Liver (tissue), 3 donors: ENCODE measurements around the gene SLC35E1.

Experiments used
- RXRA ChIP-seq, 2 donors: IDR thresholded peaks; 2 replicates each; pipeline ENCODE4 v1.6.1; 2017 to 2018; ENCODE audit warnings: antibody characterized with exemption in 2 of 2, mild to moderate bottlenecking in 1 of 2
- TF ChIP-seq, protein P1 (sequence below): fragments of 150-350 bp; IDR thresholded peaks from 2 replicates; pipeline ENCODE4 v1.5.1; 2017; ENCODE audit warnings: improper control_type of control experiment, low read depth, low read length; ENCODE audit not compliant: missing input control
- donor health status: healthy.
- donor health status: healthy.

DNA sequence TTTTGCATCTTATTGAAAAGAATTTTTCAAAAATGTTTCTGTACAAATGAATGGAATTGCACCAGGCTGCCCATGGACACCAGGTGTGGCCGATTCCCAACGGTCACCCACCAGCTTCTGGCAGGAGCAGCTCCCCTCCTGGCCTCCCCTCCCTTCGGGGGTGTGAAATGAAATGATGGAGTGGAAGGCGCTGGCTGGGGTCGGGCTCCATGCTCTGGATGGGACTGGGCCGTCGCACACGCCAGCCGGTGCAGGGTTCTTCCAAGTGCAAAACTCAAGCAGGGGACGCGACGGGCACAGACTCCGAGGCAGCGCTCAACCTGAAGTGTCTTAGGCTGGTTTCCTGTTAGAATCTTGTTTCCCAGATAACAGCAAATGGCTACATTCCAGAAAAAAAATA lies 54.2 kb downstream of the SLC35E1 start:
- TF ChIP-seq, protein P1, sequence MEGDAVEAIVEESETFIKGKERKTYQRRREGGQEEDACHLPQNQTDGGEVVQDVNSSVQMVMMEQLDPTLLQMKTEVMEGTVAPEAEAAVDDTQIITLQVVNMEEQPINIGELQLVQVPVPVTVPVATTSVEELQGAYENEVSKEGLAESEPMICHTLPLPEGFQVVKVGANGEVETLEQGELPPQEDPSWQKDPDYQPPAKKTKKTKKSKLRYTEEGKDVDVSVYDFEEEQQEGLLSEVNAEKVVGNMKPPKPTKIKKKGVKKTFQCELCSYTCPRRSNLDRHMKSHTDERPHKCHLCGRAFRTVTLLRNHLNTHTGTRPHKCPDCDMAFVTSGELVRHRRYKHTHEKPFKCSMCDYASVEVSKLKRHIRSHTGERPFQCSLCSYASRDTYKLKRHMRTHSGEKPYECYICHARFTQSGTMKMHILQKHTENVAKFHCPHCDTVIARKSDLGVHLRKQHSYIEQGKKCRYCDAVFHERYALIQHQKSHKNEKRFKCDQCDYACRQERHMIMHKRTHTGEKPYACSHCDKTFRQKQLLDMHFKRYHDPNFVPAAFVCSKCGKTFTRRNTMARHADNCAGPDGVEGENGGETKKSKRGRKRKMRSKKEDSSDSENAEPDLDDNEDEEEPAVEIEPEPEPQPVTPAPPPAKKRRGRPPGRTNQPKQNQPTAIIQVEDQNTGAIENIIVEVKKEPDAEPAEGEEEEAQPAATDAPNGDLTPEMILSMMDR, result no peak
- no peak for TF ChIP-seq RXRA (IDR thresholded peaks at IDR 0.05)
